GM19238 (cell line): ENCODE results near the gene RASA2.
A peak's percentile ranks its signal among the peaks of the same experiment; 100 is the strongest.

Source experiments
- DNase-seq: peaks from one replicate; pipeline ENCODE4 v3.0.0; 2011; ENCODE audit warnings: low spot score; ENCODE audit not compliant: insufficient read length

The RASA2 gene, protein sequence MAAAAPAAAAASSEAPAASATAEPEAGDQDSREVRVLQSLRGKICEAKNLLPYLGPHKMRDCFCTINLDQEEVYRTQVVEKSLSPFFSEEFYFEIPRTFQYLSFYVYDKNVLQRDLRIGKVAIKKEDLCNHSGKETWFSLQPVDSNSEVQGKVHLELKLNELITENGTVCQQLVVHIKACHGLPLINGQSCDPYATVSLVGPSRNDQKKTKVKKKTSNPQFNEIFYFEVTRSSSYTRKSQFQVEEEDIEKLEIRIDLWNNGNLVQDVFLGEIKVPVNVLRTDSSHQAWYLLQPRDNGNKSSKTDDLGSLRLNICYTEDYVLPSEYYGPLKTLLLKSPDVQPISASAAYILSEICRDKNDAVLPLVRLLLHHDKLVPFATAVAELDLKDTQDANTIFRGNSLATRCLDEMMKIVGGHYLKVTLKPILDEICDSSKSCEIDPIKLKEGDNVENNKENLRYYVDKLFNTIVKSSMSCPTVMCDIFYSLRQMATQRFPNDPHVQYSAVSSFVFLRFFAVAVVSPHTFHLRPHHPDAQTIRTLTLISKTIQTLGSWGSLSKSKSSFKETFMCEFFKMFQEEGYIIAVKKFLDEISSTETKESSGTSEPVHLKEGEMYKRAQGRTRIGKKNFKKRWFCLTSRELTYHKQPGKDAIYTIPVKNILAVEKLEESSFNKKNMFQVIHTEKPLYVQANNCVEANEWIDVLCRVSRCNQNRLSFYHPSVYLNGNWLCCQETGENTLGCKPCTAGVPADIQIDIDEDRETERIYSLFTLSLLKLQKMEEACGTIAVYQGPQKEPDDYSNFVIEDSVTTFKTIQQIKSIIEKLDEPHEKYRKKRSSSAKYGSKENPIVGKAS

DNA sequence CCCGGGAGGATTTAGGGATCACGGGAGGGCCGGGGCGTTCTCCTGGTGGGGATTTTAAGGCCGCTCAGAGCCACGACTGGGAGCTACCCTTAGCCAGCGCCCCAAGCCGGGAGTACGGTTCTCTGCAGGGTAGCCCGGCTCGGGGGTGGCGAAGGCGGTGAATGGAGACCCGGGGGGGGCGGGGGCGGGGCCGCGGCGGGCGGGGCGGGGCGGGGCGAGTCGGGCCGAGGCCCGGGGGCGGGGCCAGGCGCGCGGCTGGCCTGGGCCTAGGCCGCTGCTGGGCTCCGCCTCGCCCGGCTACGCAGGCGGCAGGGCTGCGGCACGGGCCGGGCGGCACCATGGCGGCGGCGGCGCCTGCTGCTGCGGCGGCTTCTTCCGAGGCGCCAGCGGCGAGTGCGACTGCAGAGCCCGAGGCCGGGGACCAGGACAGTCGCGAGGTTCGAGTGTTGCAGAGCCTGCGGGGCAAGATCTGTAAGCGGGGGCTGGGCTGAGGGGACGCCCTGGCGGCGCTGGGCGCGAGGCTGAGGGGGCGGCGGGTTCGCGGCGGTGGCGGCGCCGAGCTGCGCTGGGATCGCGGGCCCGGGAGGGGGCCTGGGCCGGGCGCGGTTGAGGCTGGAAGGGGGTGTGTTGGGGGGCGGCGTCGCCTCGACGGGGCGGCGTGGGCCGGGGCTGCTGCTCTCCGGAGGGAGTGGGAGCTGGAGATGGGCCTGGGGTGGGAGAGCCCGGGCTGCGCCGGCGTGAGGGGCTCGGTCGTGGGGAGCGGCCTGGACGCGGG lies at the start of gene RASA2:
RASA2 (plus strand) TSS at position 282 of the 775 bp plus-strand sequence; CDS start at position 339, 57 bp downstream.
- peak; percentile 73 for DNase-seq

DNA sequence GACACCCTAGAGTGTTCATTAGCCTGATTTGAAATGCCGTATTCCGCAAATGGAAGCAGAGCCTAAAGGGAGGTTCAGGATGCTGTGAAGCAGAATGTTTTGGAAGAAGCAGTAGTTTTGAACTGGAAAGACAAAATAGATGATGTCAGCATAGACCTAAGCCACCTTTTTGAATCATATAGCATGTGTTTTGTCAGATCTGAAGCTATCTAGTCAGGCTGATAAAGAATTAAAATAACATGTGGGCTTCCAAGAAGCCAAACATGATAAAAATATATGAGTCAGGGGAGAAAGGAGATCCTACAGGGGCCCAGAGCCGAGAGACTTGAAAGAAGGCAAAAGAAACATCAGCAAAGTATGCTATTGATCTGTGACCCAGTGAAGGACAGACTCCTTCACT lies 47.2 kb upstream of the RASA2 start:
- no peak for DNase-seq

- no peak for DNase-seq
These were observed 45.9 kb upstream of the RASA2 start for GRCh38 chr3:141440942-141441341.

- peak; percentile 63 for DNase-seq
These were observed 45.2 kb upstream of the RASA2 start for GRCh38 chr3:141441381-141442364.

DNA sequence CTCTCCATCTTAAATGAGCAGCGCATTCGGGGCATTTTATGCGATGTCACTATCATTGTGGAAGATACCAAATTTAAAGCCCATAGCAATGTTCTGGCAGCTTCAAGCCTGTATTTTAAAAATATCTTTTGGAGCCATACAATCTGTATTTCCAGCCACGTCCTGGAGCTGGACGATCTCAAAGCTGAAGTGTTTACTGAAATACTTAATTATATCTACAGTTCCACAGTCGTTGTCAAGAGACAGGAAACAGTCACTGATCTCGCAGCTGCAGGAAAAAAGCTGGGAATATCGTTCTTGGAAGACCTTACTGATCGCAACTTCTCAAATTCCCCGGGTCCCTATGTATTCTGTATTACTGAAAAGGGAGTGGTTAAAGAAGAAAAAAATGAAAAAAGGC lies 44.4 kb upstream of the RASA2 start:
- no peak for DNase-seq

DNA sequence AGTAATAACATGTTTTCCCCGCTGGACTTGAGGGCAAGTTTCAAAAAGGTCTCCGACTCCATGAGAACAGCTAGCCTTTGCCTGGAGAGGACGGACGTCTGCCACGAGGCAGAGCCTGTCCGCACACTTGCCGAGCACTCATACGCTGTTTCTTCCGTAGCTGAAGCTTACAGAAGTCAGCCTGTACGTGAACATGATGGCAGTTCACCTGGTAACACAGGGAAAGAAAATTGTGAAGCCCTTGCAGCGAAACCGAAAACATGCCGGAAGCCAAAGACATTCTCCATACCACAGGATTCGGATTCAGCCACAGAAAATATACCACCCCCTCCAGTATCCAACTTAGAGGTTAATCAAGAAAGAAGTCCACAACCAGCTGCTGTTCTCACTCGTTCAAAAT lies 43.9 kb upstream of the RASA2 start:
- DNase-seq: no peak

GRCh38 chr3:141444586-141445285 lies 42.1 kb upstream of the RASA2 start:
- no peak for DNase-seq

- no peak for DNase-seq
These were observed 40.8 kb upstream of the RASA2 start for GRCh38 chr3:141445990-141446389.

DNA sequence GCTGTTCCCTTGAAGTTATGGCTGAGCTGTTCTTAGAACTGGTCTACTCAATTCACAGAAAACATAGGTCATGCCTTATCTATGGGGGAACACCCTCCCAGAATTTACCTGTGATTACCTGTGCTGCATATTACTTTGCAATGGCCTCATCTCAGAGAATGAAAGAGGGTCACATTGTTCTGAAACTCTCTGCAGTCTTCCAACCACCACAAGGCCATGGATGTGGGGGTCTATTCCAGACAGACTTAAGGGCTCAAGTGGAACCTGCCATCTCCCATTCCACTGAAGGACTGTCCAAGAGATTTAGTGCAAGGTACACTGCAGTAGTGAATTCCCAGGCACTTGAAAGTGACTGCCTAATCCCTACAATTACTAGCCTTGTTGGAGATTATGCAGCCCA lies 40.1 kb upstream of the RASA2 start:
- DNase-seq: no peak

GRCh38 chr3:141447383-141447782 lies 39.4 kb upstream of the RASA2 start:
- DNase-seq: no peak

DNA sequence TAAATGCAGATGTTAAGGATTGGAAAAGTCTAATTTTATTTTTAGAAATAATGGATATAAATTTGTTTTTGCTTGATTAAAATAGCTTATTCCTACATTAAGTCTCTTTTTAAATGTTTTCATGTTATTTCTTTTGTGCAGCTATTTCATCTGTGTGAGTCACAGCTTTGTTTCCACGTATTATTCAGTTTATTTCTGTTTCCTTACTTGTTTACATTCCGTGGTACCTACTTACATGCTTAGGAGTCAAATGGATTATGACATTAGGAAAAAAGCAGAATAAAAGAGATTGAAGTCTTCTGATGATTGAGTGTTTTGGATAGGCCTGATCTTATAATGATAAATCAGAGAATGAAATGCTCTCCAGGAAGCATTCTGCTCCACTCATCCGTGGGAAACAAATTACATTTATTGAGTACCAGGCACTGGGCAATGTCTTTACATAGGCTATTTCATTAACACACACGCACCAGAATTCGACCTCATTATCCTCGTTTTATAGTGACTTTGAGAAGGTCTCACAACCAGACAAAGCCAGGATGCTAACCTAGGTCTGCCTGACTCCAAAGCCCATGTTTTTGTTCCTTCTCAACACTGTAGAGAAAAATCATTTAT lies 38.1 kb upstream of the RASA2 start:
- DNase-seq: no peak

GRCh38 chr3:141449424-141449823 lies 37.4 kb upstream of the RASA2 start:
- DNase-seq: no peak

DNA sequence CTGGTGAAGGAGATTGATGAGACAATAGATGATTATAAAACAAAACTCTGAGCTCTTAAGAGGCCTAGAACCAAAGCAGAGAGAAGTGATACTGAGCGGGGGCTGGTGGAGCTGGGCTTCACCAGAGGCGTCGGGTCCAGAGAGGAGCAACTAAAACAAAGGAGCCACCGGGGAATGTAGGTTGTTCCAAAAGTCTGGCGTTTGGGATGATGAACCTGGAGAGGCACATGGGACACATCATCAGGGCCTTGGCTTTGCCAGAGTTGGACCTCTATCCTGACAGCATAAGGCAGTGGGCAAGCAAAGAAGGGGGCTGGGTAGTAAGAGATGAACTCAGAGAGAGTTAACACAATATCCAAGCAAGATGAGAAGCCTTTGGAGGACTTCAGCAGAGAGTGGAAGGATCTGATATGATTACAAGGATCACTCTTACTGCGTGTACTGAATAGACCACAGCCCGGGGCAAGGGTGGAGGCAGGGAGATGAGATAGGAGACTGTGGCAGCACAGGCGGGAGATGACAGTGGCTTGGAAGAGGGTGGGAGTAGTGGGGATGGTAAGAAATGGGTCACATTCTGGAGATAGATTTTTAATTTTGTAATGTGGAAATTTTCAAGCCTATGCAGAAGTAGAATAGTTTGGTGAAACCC lies 36.0 kb upstream of the RASA2 start:
- DNase-seq: no peak

DNA sequence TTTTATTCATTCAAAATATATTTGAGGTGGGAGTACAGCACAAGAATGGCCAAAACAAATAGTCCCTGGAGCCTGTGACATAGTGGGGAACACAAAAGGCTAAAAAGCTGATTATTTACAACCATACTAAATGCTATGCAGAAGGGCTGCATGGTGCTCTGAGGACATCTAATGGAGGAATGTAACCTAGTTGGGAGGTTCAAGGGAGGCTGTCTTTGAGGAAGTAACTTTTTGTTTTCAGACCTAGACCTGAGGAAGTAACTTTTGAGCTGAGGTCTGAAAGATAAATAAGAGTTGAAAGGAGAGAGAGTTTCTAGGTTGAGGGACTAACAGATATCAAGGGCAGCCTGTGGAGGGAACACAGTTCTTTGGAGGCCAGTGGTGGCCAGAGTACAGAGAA lies 34.8 kb upstream of the RASA2 start:
- peak; percentile 35 for DNase-seq

- no peak for DNase-seq
These were observed 34.1 kb upstream of the RASA2 start for GRCh38 chr3:141452773-141453172.

- DNase-seq: no peak
These were observed 32.8 kb upstream of the RASA2 start for GRCh38 chr3:141454054-141454453.

- peak; percentile 58 for DNase-seq
These were observed 31.8 kb upstream of the RASA2 start for GRCh38 chr3:141454906-141455602.

DNA sequence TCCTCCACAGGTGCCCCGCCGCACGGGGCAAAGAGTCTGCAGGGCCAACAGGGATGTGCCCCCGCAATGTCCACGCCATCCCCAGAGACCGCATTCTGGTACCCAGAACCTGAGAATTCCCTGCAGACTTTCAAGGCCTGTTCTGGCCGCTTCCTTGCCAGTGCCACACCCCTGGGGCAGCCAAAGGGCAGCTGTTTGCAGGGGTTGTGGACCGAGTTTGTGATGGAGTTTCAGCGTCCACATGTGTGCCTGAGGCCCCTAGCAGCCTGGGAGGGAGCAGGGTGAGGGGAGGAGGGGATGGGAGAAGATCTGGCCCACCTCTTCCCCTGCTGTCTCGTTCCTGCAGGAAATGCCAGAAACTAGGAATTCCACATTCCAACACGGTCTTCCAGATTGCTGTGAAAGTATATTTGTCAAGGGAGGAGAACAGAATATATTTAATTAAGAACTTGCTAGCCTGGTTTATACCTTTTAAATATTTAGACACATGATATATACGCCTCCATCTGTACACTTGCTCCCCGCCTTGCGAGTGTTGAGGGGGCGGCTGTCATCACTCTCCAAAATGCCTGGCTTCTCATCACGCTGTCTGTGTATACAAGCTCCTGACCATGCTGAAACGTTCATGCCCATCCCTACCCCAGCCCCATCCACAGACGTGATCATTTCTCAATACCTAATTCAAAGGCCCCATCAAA lies 31.1 kb upstream of the RASA2 start:
- DNase-seq: no peak
